Posterior cingulate gyrus (tissue), 11 donors: Measurements from ENCODE around the gene SLC9A4.
A peak's percentile ranks its signal among the peaks of the same experiment; 100 is the strongest.
"Not testable (repeated sequence)": the region's sequence is repeated elsewhere in the genome, so short reads cannot be mapped to it uniquely, and the experiment has no call there.

Source experiments
- DNase-seq, 10 donors: peaks; one replicate each; pipeline versions ENCODE4 v3.0.0 to v3.0.0-alpha.2; 2020 to 2021; ENCODE audit warnings: mixed read lengths in 3 of 10
- intact Hi-C: fragments of 100-400 bp; cut with DNase I; formaldehyde crosslinking; loops from one replicate; pipeline ENCODE4 v1.15.1; 2023

Gene SLC9A4

DNA sequence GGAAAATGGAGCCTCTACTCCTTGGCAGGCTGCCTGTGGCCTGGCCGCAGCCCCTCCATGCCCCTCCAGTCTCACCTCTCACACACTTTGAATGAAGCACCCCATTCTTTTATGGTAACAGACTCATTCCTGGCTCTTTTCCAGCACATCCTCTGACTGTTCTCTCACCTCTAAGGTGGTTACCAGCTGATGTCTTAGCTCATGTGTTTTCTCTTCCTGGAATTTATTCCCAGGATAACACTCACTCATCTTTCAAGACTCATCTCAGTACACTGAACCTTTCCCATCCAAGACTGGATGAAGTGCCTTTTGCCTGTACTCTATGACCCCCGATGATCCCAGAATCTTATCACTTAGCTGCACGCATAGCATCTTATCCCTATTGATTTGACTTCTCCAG, 50.6 kb downstream of the SLC9A4 start:
- no peak for DNase-seq
- intact Hi-C loops: loop anchor here (10.0 kb wide), 1 partner anchor 91 kb away; the partner anchor contains the start of gene SLC9A2

GRCh38 chr2:102527086-102527485, 54.1 kb downstream of the SLC9A4 start:
- intact Hi-C loops: loop anchor here (10.0 kb wide), 1 partner anchor 88 kb away; the partner anchor contains the start of gene SLC9A2
- DNase-seq: no peak

DNA sequence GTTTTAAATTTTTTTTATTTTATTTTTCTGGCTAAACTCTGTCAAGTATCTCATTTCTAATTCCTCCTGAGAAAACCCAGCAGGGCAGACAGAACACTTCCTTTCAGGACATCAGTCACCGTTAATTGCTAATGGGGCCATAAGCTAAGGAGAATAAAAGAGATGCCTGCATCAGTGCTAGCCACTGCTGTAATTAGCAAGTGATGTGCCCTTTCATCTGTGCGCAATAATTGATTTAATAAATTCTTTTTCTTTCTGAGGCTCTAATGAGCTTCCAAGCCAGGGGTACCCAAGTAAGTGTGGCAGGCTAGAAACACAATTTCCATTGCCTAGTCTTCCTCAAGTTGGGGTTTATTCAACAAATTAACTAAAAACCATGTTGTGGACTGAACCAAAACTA, 65.5 kb downstream of the SLC9A4 start:
- intact Hi-C loops: no loop called here
- no peak for DNase-seq

- peak in 1 of 10 donors; percentile 48 for DNase-seq
- intact Hi-C loops: no loop called here
Observed at GRCh38 chr2:102540882-102541281, 67.9 kb downstream of the SLC9A4 start.

- intact Hi-C loops: no loop called here
- no peak for DNase-seq
Observed at GRCh38 chr2:102544182-102544581, 71.2 kb downstream of the SLC9A4 start.

DNA sequence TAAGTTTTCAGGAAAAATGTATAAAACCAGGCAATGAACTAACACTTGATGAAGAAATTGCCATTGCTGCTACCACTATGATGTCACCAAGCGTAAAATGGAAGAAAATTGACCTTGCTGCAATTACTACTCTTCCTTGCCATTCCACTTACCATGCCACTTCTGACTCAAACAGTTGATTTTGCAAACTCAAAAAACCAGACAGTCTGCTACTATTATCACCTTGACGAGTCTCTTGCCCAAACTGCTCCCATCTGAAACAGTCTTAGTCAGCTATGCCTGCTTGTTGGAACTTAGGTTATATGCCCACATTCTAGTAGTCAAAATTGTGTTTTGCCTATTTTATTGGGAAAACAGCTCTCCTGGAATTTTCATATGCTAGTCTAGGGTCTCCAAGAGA, 74.4 kb downstream of the SLC9A4 start:
- no peak for DNase-seq
- intact Hi-C loops: no loop called here

DNA sequence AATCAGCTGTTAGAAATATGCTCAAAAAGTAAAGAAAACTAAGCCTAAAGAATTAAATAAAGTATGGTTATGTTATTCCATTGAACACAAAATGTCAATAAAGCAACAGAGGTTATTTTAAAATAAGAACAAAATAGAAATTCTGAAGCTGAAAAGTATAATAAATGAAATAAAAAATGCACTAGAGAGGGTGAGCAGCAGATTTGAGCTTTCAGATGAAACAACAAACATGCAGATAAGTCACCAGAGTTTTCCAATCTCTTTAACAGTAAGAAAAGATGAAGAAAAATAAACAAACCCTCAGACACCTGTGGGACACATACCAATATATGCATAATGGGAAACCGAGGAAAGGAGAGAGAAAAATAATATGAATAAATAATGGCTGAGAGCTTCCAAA, 76.0 kb downstream of the SLC9A4 start:
- intact Hi-C loops: no loop called here

DNA sequence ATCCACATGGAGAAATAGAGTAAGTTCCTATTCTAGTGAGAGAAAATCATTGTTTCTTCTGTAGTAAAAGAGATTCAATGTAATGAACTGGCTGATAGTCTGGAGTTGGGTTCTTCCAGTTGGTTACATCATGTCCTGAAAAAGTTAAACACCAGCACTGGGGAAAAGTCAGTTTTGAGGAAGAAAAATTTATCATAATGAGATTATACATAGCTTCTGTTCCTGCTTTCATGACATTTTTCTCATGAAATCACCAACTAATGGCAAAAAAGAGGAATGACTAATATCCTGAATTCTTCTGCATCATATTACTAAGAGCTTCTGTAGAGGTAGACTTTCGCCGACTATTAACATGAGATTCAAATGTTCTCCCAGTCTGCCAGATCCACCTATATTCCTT, 77.1 kb downstream of the SLC9A4 start:
- intact Hi-C loops: no loop called here
- DNase-seq: no peak

More for the DNA sequence above, 76.0 kb downstream of the SLC9A4 start:
- no peak for DNase-seq

DNA sequence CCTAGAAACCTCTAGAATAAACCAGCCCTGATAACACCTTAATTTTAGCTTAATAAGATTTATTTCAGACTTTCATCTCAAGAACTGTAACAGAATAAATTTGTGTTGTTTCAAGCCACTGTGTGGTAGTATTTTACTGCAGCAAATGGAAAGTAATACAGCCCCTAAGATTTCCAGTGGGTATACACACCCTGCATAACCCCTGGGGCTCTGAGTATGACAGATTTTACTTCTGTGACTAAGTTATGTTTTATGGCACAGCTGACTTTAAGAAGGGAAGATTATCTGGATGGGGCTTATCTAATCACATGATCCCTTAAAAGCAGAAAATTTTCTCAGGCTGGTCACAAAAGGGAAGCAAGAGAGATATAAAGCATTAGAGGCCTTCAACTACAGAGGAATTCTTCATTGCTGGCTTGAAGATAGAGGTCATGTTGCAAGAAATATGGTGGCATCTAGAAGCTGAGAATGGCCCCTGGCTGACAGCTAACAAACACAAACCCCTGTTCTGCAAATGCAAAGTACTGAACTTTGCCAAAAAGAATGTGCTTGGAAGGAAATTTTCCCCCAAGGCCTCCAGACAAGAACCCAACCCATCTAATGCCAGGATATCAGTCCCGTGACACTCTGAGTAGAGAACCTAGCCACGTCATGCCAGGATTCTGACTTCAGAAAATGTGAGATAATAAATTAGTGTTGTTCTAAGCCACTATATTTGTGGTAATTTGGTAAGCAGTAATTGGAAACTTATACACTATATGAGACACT, 78.5 kb downstream of the SLC9A4 start:
- intact Hi-C loops: no loop called here
- DNase-seq: no peak

- intact Hi-C loops: no loop called here
- DNase-seq: no peak
Observed at GRCh38 chr2:102553601-102554000, 80.6 kb downstream of the SLC9A4 start.

DNA sequence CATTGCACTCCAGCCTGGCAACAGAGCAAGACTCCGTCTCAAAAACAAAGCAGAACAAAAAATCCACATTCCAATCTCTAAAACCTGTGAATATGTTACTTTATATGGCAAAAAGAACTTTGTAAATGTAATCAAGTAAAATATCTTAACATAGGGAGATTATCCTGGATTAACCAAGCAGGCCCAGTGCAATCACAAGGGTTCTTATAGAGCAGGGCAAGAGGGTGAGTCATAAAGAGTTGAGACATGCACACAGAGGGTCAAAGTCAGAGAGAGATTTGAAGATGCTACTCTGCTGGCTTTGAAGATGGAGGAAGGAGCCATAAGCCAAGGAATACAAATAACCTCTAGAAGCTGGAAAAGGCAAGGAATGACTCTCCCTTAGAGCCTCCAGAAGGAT, 85.4 kb downstream of the SLC9A4 start:
- intact Hi-C loops: no loop called here
- no peak for DNase-seq

DNA sequence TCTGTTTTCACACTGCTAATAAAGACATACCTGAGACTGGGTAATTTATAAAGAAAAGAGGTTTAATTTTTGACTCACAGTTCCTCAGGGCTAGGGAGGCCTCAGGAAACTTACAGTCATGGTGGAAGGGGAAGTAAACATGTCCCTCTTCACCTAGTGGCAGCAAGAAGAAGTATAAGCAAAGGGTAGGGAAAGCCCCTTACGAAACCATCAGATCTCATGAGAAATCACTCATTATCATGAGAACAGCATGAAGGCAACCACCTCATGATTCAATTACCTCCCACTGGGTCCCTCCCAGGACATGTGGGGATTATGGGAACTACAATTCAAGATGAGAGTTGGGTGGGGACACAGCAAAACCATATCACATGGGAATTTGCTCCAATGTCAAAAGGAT, 89.5 kb downstream of the SLC9A4 start:
- DNase-seq, intact Hi-C loops: not testable (repeated sequence)

GRCh38 chr2:102575888-102576287, 102.9 kb downstream of the SLC9A4 start:
- no peak for DNase-seq
- intact Hi-C loops: no loop called here

DNA sequence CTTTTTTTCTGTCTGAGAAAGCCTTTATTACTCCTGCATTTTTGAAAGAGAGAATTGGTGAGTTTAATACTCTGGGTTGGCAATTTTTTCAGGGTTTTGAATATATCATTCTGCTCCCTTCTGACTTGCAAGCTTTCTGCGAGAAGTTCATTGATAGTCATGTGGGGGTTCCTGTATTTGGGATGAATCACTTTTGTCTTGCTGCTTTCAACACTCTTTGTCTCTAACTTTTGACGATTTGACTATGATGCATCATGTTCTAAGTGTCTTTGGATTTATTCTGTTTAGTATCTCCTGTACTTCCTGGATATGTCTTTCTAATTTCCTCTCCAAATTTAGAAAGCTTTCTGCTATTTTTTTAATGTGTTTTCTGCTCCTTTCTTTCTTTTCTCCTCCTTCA, 105.3 kb downstream of the SLC9A4 start:
- DNase-seq: no peak
- intact Hi-C loops: no loop called here

DNA sequence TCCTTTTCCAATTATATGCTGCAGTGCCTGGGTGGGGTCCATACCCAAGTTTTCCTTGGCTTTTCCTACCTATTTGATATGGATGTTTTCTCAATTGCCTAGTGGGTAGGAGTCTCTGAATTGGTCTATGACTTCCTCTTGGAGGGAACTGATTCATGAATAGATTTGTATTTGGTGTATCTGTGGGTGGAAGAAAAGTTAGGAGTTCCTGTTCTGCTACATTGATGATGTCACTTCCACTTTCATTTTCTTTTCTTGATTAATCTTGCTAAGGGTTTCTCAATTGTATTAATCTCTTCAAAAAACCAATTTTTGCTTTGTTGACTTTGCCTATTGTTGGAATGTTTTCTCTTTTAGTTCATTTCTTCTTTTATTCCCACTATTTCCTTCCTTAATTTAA, 108.9 kb downstream of the SLC9A4 start:
- no peak for DNase-seq
- intact Hi-C loops: no loop called here

GRCh38 chr2:102582845-102583244, 109.8 kb downstream of the SLC9A4 start:
- intact Hi-C loops: no loop called here
- no peak for DNase-seq
